ENCODE data around the gene ABCG1. TPM values are rescaled to one million over a fixed set of nuclear protein-coding genes. Genes with fewer than 3 reads are reported as not detected.

The ABCG1 gene
- polyA plus RNA-seq = 12.1 and 18.4 TPM in 2 replicates

GRCh38 chr21:42218836-42219605, at the start of gene ABCG1:
ABCG1 (plus strand) TSS chr21:42219140; CDS start chr21:42219263, 123 bp downstream.

GRCh38 chr21:42315296-42315891, 96.5 kb downstream of the ABCG1 start, which contains the start of gene TFF3:
TFF3 (minus strand) TSS chr21:42315409; CDS start chr21:42315374, 35 bp downstream.

Other genes starting within 250 kb of the ABCG1 start
- 11.6 and 11.7 TPM in 2 replicates for gene ZBTB21, start 208.8 kb upstream of the ABCG1 start, polyA plus RNA-seq
- gene UMODL1, start 147.8 kb upstream of the ABCG1 start, polyA plus RNA-seq = 0.52 TPM in 1 of 2 replicates, not detected in the other
- gene TFF3, start 96.3 kb downstream of the ABCG1 start, polyA plus RNA-seq = not detected in 2 replicates
- gene TFF2, start 131.9 kb downstream of the ABCG1 start, polyA plus RNA-seq = not detected in 2 replicates
- not detected in 2 replicates for gene TFF1, start 147.4 kb downstream of the ABCG1 start, polyA plus RNA-seq
- gene TMPRSS3, start 176.9 kb downstream of the ABCG1 start, polyA plus RNA-seq = 3.0 and 5.2 TPM in 2 replicates
- 0.50 TPM in 1 of 2 replicates, not detected in the other for gene UBASH3A, start 184.8 kb downstream of the ABCG1 start, polyA plus RNA-seq